ENCODE results near the gene CDCA4.

GRCh38 chr14:105066240-105067071, 45.6 kb upstream of the CDCA4 start:
- TF ChIP-seq POLR2A (IDR thresholded peaks at IDR 0.05) (no peak), CTCF (IDR thresholded peaks at IDR 0.05) (no peak), POLR2AphosphoS5 (IDR thresholded peaks at IDR 0.05) (no peak)
